Measurements from ENCODE around the gene STK32C.
A peak's percentile ranks its signal among the peaks of the same experiment; 100 is the strongest.

STK32C gene

GRCh38 chr10:132264306-132264950 lies 43.3 kb downstream of the STK32C start:
- DNase-seq: no peak

- DNase-seq: no peak
Measured at GRCh38 chr10:132263866-132264265, 43.9 kb downstream of the STK32C start.

GRCh38 chr10:132259702-132260482 lies 47.9 kb downstream of the STK32C start:
- DNase-seq: no peak

- no peak for DNase-seq
Measured at GRCh38 chr10:132258423-132258822, 49.3 kb downstream of the STK32C start.

- no peak for DNase-seq
Measured at GRCh38 chr10:132257907-132258306, 49.8 kb downstream of the STK32C start.

GRCh38 chr10:132257271-132257670 lies 50.5 kb downstream of the STK32C start:
- peak; percentile 45 for DNase-seq

GRCh38 chr10:132256866-132257265 lies 50.9 kb downstream of the STK32C start:
- no peak for DNase-seq

- DNase-seq: peak; percentile 74
Measured at GRCh38 chr10:132255489-132256344, 52.0 kb downstream of the STK32C start.

- DNase-seq: peak; percentile 56
Measured at GRCh38 chr10:132254841-132255240, 52.9 kb downstream of the STK32C start.

GRCh38 chr10:132253092-132253687 lies 54.6 kb downstream of the STK32C start:
- DNase-seq: no peak

- no peak for DNase-seq
Measured at GRCh38 chr10:132252412-132252811, 55.3 kb downstream of the STK32C start.

GRCh38 chr10:132251928-132252327 lies 55.8 kb downstream of the STK32C start:
- no peak for DNase-seq

- DNase-seq: no peak
Measured at GRCh38 chr10:132250481-132251475, 57.0 kb downstream of the STK32C start.

GRCh38 chr10:132249824-132250375 lies 57.9 kb downstream of the STK32C start:
- no peak for DNase-seq

GRCh38 chr10:132249226-132249724 lies 58.5 kb downstream of the STK32C start:
- DNase-seq: no peak

GRCh38 chr10:132248455-132249225 lies 59.1 kb downstream of the STK32C start:
- peak; percentile 46 for DNase-seq

- DNase-seq: peak; percentile 17
Measured at GRCh38 chr10:132247943-132248342, 59.8 kb downstream of the STK32C start.

- no peak for DNase-seq
Measured at GRCh38 chr10:132246296-132246695, 61.5 kb downstream of the STK32C start.

- DNase-seq: no peak
Measured at GRCh38 chr10:132245056-132245455, 62.7 kb downstream of the STK32C start.

- DNase-seq: no peak
Measured at GRCh38 chr10:132243626-132244025, 64.1 kb downstream of the STK32C start.

All from MV-4-11 (cell line).